AG09309 (cell line): Measurements from ENCODE around the gene IL17B.

ENCODE experiments used
- DNase-seq: peaks from one replicate; pipeline ENCODE4 v3.0.0-alpha.2; 2010; ENCODE audit warnings: low read depth
- H3K4me3 ChIP-seq: 2 replicates; pipeline ENCODE4 v1.5.1; 2011; ENCODE audit warnings: mild to moderate bottlenecking, low read depth, low read length, moderate library complexity; ENCODE audit not compliant: control insufficient read depth
- CTCF ChIP-seq: IDR thresholded peaks from 2 replicates; pipeline ENCODE4 v1.5.1; 2011; ENCODE audit warnings: mild to moderate bottlenecking, low read depth, low read length, inconsistent platforms; ENCODE audit not compliant: insufficient read depth, control insufficient read depth; ENCODE audit errors: missing control alignments

IL17B gene

GRCh38 chr5:149337736-149338135 lies 41.4 kb downstream of the IL17B start:
- TF ChIP-seq CTCF, result no peak
- no peak overlapping the region for H3K4me3 ChIP-seq
- no peak for DNase-seq

- no peak for DNase-seq
- no peak overlapping the region for H3K4me3 ChIP-seq
- TF ChIP-seq CTCF, result no peak
These were observed 45.2 kb downstream of the IL17B start for GRCh38 chr5:149333711-149334443.

- TF ChIP-seq CTCF, result no peak
- H3K4me3 ChIP-seq, result no peak overlapping the region
- DNase-seq, result no peak
These were observed 50.9 kb downstream of the IL17B start for GRCh38 chr5:149328177-149328576.

GRCh38 chr5:149326611-149327010 lies 52.5 kb downstream of the IL17B start:
- TF ChIP-seq CTCF, result no peak
- no peak overlapping the region for H3K4me3 ChIP-seq
- DNase-seq, result no peak

- no peak for TF ChIP-seq CTCF
- no peak for DNase-seq
- H3K4me3 ChIP-seq, result no peak overlapping the region
These were observed 53.2 kb downstream of the IL17B start for GRCh38 chr5:149325894-149326293.

- no peak for DNase-seq
- H3K4me3 ChIP-seq, result no peak overlapping the region
- TF ChIP-seq CTCF, result no peak
These were observed 53.8 kb downstream of the IL17B start for GRCh38 chr5:149325166-149325735.
